CD14-positive monocyte (primary cell): Measurements from ENCODE around the gene NCL. TPM values are rescaled to one million over a fixed set of nuclear protein-coding genes. Genes with fewer than 3 reads are reported as not detected.

Experiments
- DNase-seq, 3 donors: peaks; one replicate each; pipeline ENCODE4 v3.0.0-alpha.2; 2011 to 2022
- H2AFZ ChIP-seq: 2 replicates; pipeline ENCODE4 v1.6.0; 2012; ENCODE audit warnings: mild to moderate bottlenecking, low read depth, low read length, inconsistent platforms; ENCODE audit not compliant: insufficient read depth, poor library complexity, severe bottlenecking
- H3K27ac ChIP-seq, 2 donors: 1 replicate in 1 of 2; 2 replicates in 1 of 2; pipeline ENCODE4 v1.5.1; 2012 to 2013; ENCODE audit warnings: low read length in 2 of 2, control low read depth in 1 of 2, inconsistent platforms in 1 of 2, low read depth in 1 of 2, mild to moderate bottlenecking in 1 of 2
- H3K27me3 ChIP-seq, 2 donors: one replicate each; pipeline versions ENCODE4 v1.6.0 to v1.6.1; 2011 to 2013; ENCODE audit warnings: low read length in 2 of 2; ENCODE audit not compliant: control insufficient read depth in 2 of 2, insufficient read depth in 2 of 2
- H3K36me3 ChIP-seq, 2 donors: replicated peaks in 1 of 2; 1 replicate in 1 of 2; 2 replicates in 1 of 2; pipeline versions ENCODE4 v1.5.1 to v1.6.1; 2012 to 2013; ENCODE audit warnings: low read length in 2 of 2, control low read depth in 1 of 2, inconsistent platforms in 1 of 2, mild to moderate bottlenecking in 1 of 2; ENCODE audit not compliant: insufficient read depth in 2 of 2, control insufficient read depth in 1 of 2
- H3K4me1 ChIP-seq, 2 donors: 1 replicate in 1 of 2; 2 replicates in 1 of 2; pipeline versions ENCODE4 v1.5.1 to v1.6.1; 2012 to 2013; ENCODE audit warnings: low read length in 2 of 2, control low read depth in 1 of 2, inconsistent platforms in 1 of 2, mild to moderate bottlenecking in 1 of 2, moderate library complexity in 1 of 2; ENCODE audit not compliant: insufficient read depth in 2 of 2, control insufficient read depth in 1 of 2
- H3K4me2 ChIP-seq: replicated peaks from 2 replicates; pipeline ENCODE3; 2012; ENCODE audit warnings: low read length, moderate library complexity, mild to moderate bottlenecking; ENCODE audit not compliant: poor library complexity, severe bottlenecking; ENCODE audit errors: extremely low read depth
- H3K4me3 ChIP-seq, 3 experiments: fragments of 200-600 bp in 1 of 3; sonication (generic) in 1 of 3; replicated peaks in 1 of 3; 1 replicate in 2 of 3; 2 replicates in 1 of 3; pipeline ENCODE4 v1.5.1; 2011 to 2013; ENCODE audit warnings: low read length in 3 of 3, mild to moderate bottlenecking in 3 of 3, control low read depth in 2 of 3, low read depth in 2 of 3, inconsistent platforms in 1 of 3, moderate library complexity in 1 of 3
- H3K79me2 ChIP-seq: 2 replicates; pipeline ENCODE4 v1.6.0; 2012; ENCODE audit warnings: mild to moderate bottlenecking, control low read depth, inconsistent platforms, low read length, moderate library complexity; ENCODE audit not compliant: insufficient read depth
- H3K9ac ChIP-seq: 2 replicates; pipeline ENCODE4 v1.6.0; 2017; ENCODE audit warnings: low read length, mild to moderate bottlenecking; ENCODE audit not compliant: insufficient read depth, poor library complexity, severe bottlenecking
- H3K9me3 ChIP-seq, 2 donors: replicated peaks in 1 of 2; 1 replicate in 1 of 2; 2 replicates in 1 of 2; pipeline versions ENCODE4 v1.5.1 to v1.6.1; 2012 to 2013; ENCODE audit warnings: low read length in 2 of 2, control low read depth in 1 of 2; ENCODE audit not compliant: control insufficient read depth in 1 of 2, insufficient read depth in 1 of 2
- H4K20me1 ChIP-seq: 2 replicates; pipeline ENCODE4 v1.6.0; 2012; ENCODE audit warnings: mild to moderate bottlenecking, low read length, control low read depth, moderate library complexity; ENCODE audit not compliant: insufficient read depth
- H3K27ac Mint-ChIP-seq, 7 donors: one replicate each; pipeline ENCODE4 v1.8.0; 2020; ENCODE audit warnings: mild to moderate bottlenecking in 7 of 7, mixed read lengths in 7 of 7, moderate library complexity in 6 of 7, inconsistent platforms in 2 of 7
- H3K27me3 Mint-ChIP-seq, 3 donors: one replicate each; pipeline ENCODE4 v1.8.0; 2021 to 2022; ENCODE audit warnings: low read depth in 3 of 3, mild to moderate bottlenecking in 3 of 3, mixed read lengths in 3 of 3, moderate library complexity in 3 of 3, inconsistent platforms in 1 of 3
- H3K36me3 Mint-ChIP-seq, 2 donors: one replicate each; pipeline ENCODE4 v1.8.0; 2020; ENCODE audit warnings: mixed read lengths in 2 of 2, inconsistent platforms in 1 of 2, mild to moderate bottlenecking in 1 of 2
- H3K4me1 Mint-ChIP-seq: one replicate; pipeline ENCODE4 v1.8.0; 2020; ENCODE audit warnings: mild to moderate bottlenecking, mixed read lengths
- H3K4me3 Mint-ChIP-seq, 2 donors: one replicate each; pipeline ENCODE4 v1.8.0; 2020; ENCODE audit warnings: mild to moderate bottlenecking in 2 of 2, mixed read lengths in 2 of 2, moderate library complexity in 1 of 2
- H3K9me3 Mint-ChIP-seq, 7 donors: one replicate each; pipeline ENCODE4 v1.8.0; 2020 to 2022; ENCODE audit warnings: mixed read lengths in 7 of 7, mild to moderate bottlenecking in 6 of 7, moderate library complexity in 6 of 7, inconsistent platforms in 2 of 7
- CTCF ChIP-seq: fragments of 200-600 bp; IDR thresholded peaks from one replicate; pipeline ENCODE4 v1.8.0; 2022; ENCODE audit warnings: antibody characterized with exemption, mild to moderate bottlenecking
- WGBS: methylation state at CpG from one replicate; pipeline ENCODE4 v1.1.5; 2013; ENCODE audit warnings: missing lambda C conversion rate; ENCODE audit not compliant: insufficient coverage; 5-methylcytosine and 5-hydroxymethylcytosine counted together
- intact Hi-C, 2 donors: fragments of 100-400 bp; cut with micrococcal nuclease; formaldehyde crosslinking; loops; one replicate each; pipeline versions ENCODE4 v1.15.0 to v1.15.1; 2023
- polyA plus RNA-seq, 3 donors: library from polyadenylated mRNA; depleted of rRNA in 1 of 3; unstranded in 2 of 3; stranded (reverse) in 1 of 3; fragments of 300-500 nt in 2 of 3; fragments of >200 nt in 1 of 3; fragmentation: Illumina TruSeq in 2 of 3; gene quantifications; 1 replicate in 2 of 3; 2 replicates in 1 of 3; pipeline ENCODE4 v1.2.3, GENCODE V29; 2012 to 2021

Gene NCL
- polyA plus RNA-seq, 3 donors, result 26.2 to 143 (median 106) TPM

- H3K36me3 ChIP-seq, result peaks cover 80 to 84% of the 10 kb centered on the region in 2 donors
- Mint-ChIP-seq H3K9me3 (peaks cover 0 to 2% (median 0%) of the 10 kb centered on the region in 7 donors), H3K27me3 (peaks cover 0 to 6% (median 0%) of the 10 kb centered on the region in 3 donors), H3K36me3 (peaks cover 75 to 85% of the 10 kb centered on the region in 2 donors), H3K27ac (no peak overlapping the region), H3K4me3 (no peak overlapping the region), H3K4me1 (peaks cover 3% of the 10 kb centered on the region)
- H3K27ac ChIP-seq, result no peak overlapping the region
- DNase-seq, result no peak
- intact Hi-C loops, result loop anchor here in 1 of 2 donors (10.0 kb wide), 1 partner anchor 351 kb away; no protein-coding TSS in a partner anchor
- H3K4me1 ChIP-seq, result no peaks in the 10 kb centered on the region
- H3K4me3 ChIP-seq, result no peak overlapping the region
- H3K4me2 ChIP-seq, result no peak overlapping the region
- 90% methylated on average over 2 of the region's 6 CpGs for WGBS
- peaks cover 51% of the 10 kb centered on the region for H4K20me1 ChIP-seq
- no peak for TF ChIP-seq CTCF
- no peak overlapping the region for H3K9ac ChIP-seq
- no peaks in the 10 kb centered on the region for H3K9me3 ChIP-seq
- no peak overlapping the region for H2AFZ ChIP-seq
- no peaks in the 10 kb centered on the region for H3K27me3 ChIP-seq
- peaks cover 9% of the 10 kb centered on the region for H3K79me2 ChIP-seq
Measured at GRCh38 chr2:231455890-231456289, 8.4 kb downstream of the NCL start.

- no peaks in the 10 kb centered on the region for H3K4me1 ChIP-seq
- H3K27me3 Mint-ChIP-seq, result peaks cover 0 to 6% (median 0%) of the 10 kb centered on the region in 3 donors
- peaks cover 69 to 79% of the 10 kb centered on the region in 2 donors for H3K36me3 Mint-ChIP-seq
- H3K9me3 Mint-ChIP-seq, result peaks cover 0 to 2% (median 0%) of the 10 kb centered on the region in 7 donors
- H3K9me3 ChIP-seq, result no peaks in the 10 kb centered on the region
- no peak overlapping the region for H3K9ac ChIP-seq
- H3K36me3 ChIP-seq, result peaks cover 74 to 77% of the 10 kb centered on the region in 2 donors
- DNase-seq, result no peak
- H3K4me2 ChIP-seq, result no peak overlapping the region
- H2AFZ ChIP-seq, result no peak overlapping the region
- H3K27ac Mint-ChIP-seq, result peak overlapping the region in 6 of 7 donors; percentile 5 to 85 (median 36)
- H3K27ac ChIP-seq, result no peak overlapping the region
- H3K4me3 Mint-ChIP-seq, result no peak overlapping the region
- peaks cover 44% of the 10 kb centered on the region for H4K20me1 ChIP-seq
- no peaks in the 10 kb centered on the region for H3K27me3 ChIP-seq
- intact Hi-C loops, result loop anchor here in 1 of 2 donors (10.0 kb wide), 1 partner anchor 350 kb away; no protein-coding TSS in a partner anchor
- no peak overlapping the region for H3K4me3 ChIP-seq
- peaks cover 1% of the 10 kb centered on the region for H3K4me1 Mint-ChIP-seq
- peaks cover 2% of the 10 kb centered on the region for H3K79me2 ChIP-seq
- no peak for TF ChIP-seq CTCF
- WGBS, result 92% methylated on average over 9 of the region's 11 CpGs
Measured at GRCh38 chr2:231455222-231455621, 9.1 kb downstream of the NCL start.
